Spleen (tissue), 11 donors: ENCODE data around the gene FLT4. TPM values are rescaled to one million over a fixed set of nuclear protein-coding genes. Genes with fewer than 3 reads are reported as not detected.

Source experiments
- DNase-seq: peaks from one replicate; pipeline ENCODE4 v3.0.0-alpha.2; 2020
- H3K27ac ChIP-seq, 8 donors: fragments of 200-600 bp; sonication (generic) in 7 of 8; 1 replicate in 4 of 8; 2 replicates in 4 of 8; pipeline versions ENCODE4 v1.5.0 to v1.8.0; 2016 to 2021; ENCODE audit warnings: inconsistent platforms in 4 of 8, mild to moderate bottlenecking in 4 of 8, moderate library complexity in 1 of 8
- H3K27me3 ChIP-seq, 7 donors: fragments of 200-600 bp; sonication (generic) in 6 of 7; replicated peaks in 1 of 7; 1 replicate in 4 of 7; 2 replicates in 3 of 7; pipeline versions ENCODE4 v1.5.0 to v1.8.0; 2016 to 2021; ENCODE audit warnings: inconsistent platforms in 3 of 7, mild to moderate bottlenecking in 1 of 7
- H3K36me3 ChIP-seq, 6 donors: fragments of 200-600 bp; sonication (generic) in 5 of 6; 1 replicate in 4 of 6; 2 replicates in 2 of 6; pipeline versions ENCODE4 v1.5.0 to v1.8.0; 2016 to 2021; ENCODE audit warnings: inconsistent platforms in 2 of 6
- H3K4me1 ChIP-seq, 6 donors: fragments of 200-600 bp; sonication (generic) in 5 of 6; 1 replicate in 3 of 6; 2 replicates in 3 of 6; pipeline versions ENCODE4 v1.5.0 to v1.8.0; 2016 to 2021; ENCODE audit warnings: inconsistent platforms in 3 of 6
- H3K4me3 ChIP-seq, 8 donors: fragments of 200-600 bp; sonication (generic) in 7 of 8; 1 replicate in 4 of 8; 2 replicates in 4 of 8; pipeline versions ENCODE4 v1.5.0 to v1.8.0; 2016 to 2021; ENCODE audit warnings: inconsistent platforms in 4 of 8, mild to moderate bottlenecking in 4 of 8, moderate library complexity in 2 of 8
- H3K9me3 ChIP-seq, 8 donors: fragments of 200-600 bp; sonication (generic) in 7 of 8; 1 replicate in 4 of 8; 2 replicates in 4 of 8; pipeline versions ENCODE4 v1.5.0 to v1.8.0; 2016 to 2021; ENCODE audit warnings: inconsistent platforms in 4 of 8
- POLR2A ChIP-seq, 3 donors: fragments of 450-650 bp; IDR thresholded peaks; one replicate each; pipeline ENCODE4 v1.5.1; 2017; ENCODE audit warnings: antibody characterized with exemption in 3 of 3, mild to moderate bottlenecking in 1 of 3
- POLR2AphosphoS5 ChIP-seq, 3 donors: sonication (generic); formaldehyde crosslinking; IDR thresholded peaks; one replicate each; pipeline ENCODE4 v1.5.1; 2017; ENCODE audit warnings: antibody characterized with exemption in 3 of 3
- WGBS, 5 donors: extraction: QIAGEN DNeasy Blood & Tissue Kit in 3 of 5; methylation state at CpG; one replicate each; pipeline versions ENCODE4 v1.1.5 to v1.1.7; 2013 to 2018; 5-methylcytosine and 5-hydroxymethylcytosine counted together
- intact Hi-C: fragments of 100-400 bp; cut with DNase I; formaldehyde crosslinking; loops from one replicate; pipeline ENCODE4 v1.15.0; 2023; ENCODE audit warnings: low total_unique reads
- polyA plus RNA-seq, 3 donors: library from polyadenylated mRNA; stranded (reverse); fragments of 200-250 nt; gene quantifications; one replicate each; pipeline ENCODE4 v1.2.1, GENCODE V29; 2013
- total RNA-seq, 7 donors: library from RNA; depleted of rRNA in 3 of 7; stranded (reverse); fragments of >200 nt in 3 of 7; fragmentation: NEBNext Ultra II Directional in 4 of 7; extraction: Animal tissue kit (Norgen Biotek cat#: 25700) in 4 of 7; gene quantifications; one replicate each; pipeline versions ENCODE4 v1.1.0 to v1.2.1, GENCODE V29; 2016 to 2021
- TF ChIP-seq, protein P1 (sequence below), 11 experiments: fragments of 200-600 bp in 7 of 11; fragments of 450-650 bp in 4 of 11; sonication (generic) in 4 of 11; IDR thresholded peaks in 8 of 11; conservative IDR thresholded peaks in 3 of 11; 1 replicate in 7 of 11; 2 replicates in 4 of 11; pipeline versions ENCODE4 v1.4.0 to v1.8.0; 2016 to 2021; ENCODE audit warnings: antibody characterized with exemption in 11 of 11, inconsistent platforms in 4 of 11, mild to moderate bottlenecking in 1 of 11
- donor health status: healthy with polysubstance abuse.
- donor health status: DM: no; HTN: no; CAD: no; lungs with moderate emphysema.
- donor health status: DM: no; HTN: no; CAD: no.
- donor health status: Bipolar disorder and iron deficiency.
- donor health status: healthy.
- donor health status: DM: no; HTN: no; CAD: no.
- donor health status: DM: yes; HTN: yes; CAD: no.

FLT4 gene
- total and polyA plus RNA-seq, 10 donors = 3.5 to 61.4 (median 34.8) TPM

DNA sequence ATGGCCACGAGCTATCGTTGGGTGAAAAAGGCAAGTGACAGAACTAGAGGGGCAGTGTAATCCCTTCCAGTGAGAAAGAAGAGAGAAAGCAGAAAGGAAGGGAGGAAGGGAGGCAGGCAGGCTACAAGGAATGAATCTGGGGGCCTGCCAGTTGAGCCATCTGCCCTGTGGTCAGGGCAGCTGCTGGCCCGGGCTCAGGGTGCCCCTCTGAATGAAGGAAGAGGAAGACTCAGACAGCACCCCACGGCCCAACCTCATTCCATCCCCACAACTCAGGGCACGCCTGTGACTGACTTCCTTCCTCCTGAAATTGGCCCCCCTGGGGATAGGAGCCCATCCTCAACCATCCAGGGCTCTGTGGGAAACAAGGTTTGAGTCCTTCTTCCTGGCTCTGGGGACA lies 20.3 kb upstream of the FLT4 start:
- H3K9me3 ChIP-seq = peaks cover 0 to 6% (median 0%) of the 10 kb centered on the region in 8 donors
- 35 to 44% (median 38%) methylated on average over 4 to 5 of the region's 5 CpGs for WGBS, 5 donors
- TF ChIP-seq POLR2AphosphoS5 (IDR thresholded peaks at IDR 0.05) (no peak), POLR2A (IDR thresholded peaks at IDR 0.05) (no peak)
- TF ChIP-seq, protein P1, sequence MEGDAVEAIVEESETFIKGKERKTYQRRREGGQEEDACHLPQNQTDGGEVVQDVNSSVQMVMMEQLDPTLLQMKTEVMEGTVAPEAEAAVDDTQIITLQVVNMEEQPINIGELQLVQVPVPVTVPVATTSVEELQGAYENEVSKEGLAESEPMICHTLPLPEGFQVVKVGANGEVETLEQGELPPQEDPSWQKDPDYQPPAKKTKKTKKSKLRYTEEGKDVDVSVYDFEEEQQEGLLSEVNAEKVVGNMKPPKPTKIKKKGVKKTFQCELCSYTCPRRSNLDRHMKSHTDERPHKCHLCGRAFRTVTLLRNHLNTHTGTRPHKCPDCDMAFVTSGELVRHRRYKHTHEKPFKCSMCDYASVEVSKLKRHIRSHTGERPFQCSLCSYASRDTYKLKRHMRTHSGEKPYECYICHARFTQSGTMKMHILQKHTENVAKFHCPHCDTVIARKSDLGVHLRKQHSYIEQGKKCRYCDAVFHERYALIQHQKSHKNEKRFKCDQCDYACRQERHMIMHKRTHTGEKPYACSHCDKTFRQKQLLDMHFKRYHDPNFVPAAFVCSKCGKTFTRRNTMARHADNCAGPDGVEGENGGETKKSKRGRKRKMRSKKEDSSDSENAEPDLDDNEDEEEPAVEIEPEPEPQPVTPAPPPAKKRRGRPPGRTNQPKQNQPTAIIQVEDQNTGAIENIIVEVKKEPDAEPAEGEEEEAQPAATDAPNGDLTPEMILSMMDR (IDR thresholded peaks at IDR 0.05 in 8 of 11, conservative IDR thresholded peaks at IDR 0.05 in 3 of 11) = no peak
- H3K27ac ChIP-seq = no peak overlapping the region
- H3K36me3 ChIP-seq = no peaks in the 10 kb centered on the region
- peaks cover 0 to 20% (median 7%) of the 10 kb centered on the region in 6 donors for H3K4me1 ChIP-seq
- intact Hi-C loops = loop anchor here (10.0 kb wide), 1 partner anchor 375 kb away; the partner anchor contains the start of gene MAPK9
- no peak overlapping the region for H3K4me3 ChIP-seq
- H3K27me3 ChIP-seq = peaks cover 0 to 26% (median 18%) of the 10 kb centered on the region in 7 donors
- no peak for DNase-seq

GRCh38 chr5:180668835-180669596 lies 19.6 kb upstream of the FLT4 start:
- TF ChIP-seq POLR2AphosphoS5 (IDR thresholded peaks at IDR 0.05) (no peak), POLR2A (IDR thresholded peaks at IDR 0.05) (no peak)
- TF ChIP-seq, protein P1 (IDR thresholded peaks at IDR 0.05 in 8 of 11, conservative IDR thresholded peaks at IDR 0.05 in 3 of 11) = no peak
- H3K4me1 ChIP-seq = peaks cover 0 to 17% (median 5%) of the 10 kb centered on the region in 6 donors
- no peak overlapping the region for H3K27ac ChIP-seq
- WGBS, 5 donors = 79 to 89% (median 87%) methylated on average over 17 of the region's 17 CpGs
- no peaks in the 10 kb centered on the region for H3K36me3 ChIP-seq
- intact Hi-C loops = no loop called here
- H3K4me3 ChIP-seq = no peak overlapping the region
- H3K27me3 ChIP-seq = peaks cover 0 to 20% (median 13%) of the 10 kb centered on the region in 7 donors
- DNase-seq = no peak
- H3K9me3 ChIP-seq = peaks cover 0 to 6% (median 0%) of the 10 kb centered on the region in 8 donors

GRCh38 chr5:180666812-180667211 lies 17.4 kb upstream of the FLT4 start:
- no peaks in the 10 kb centered on the region for H3K36me3 ChIP-seq
- peaks cover 0 to 6% (median 0%) of the 10 kb centered on the region in 8 donors for H3K9me3 ChIP-seq
- no peak overlapping the region for H3K4me3 ChIP-seq
- peaks cover 0 to 9% (median 2%) of the 10 kb centered on the region in 6 donors for H3K4me1 ChIP-seq
- no peak overlapping the region for H3K27ac ChIP-seq
- 72 to 92% (median 84%) methylated on average over 10 of the region's 10 CpGs for WGBS, 5 donors
- DNase-seq = no peak
- peaks cover 0 to 19% (median 0%) of the 10 kb centered on the region in 7 donors for H3K27me3 ChIP-seq
- intact Hi-C loops = no loop called here
- TF ChIP-seq, protein P1 (IDR thresholded peaks at IDR 0.05 in 8 of 11, conservative IDR thresholded peaks at IDR 0.05 in 3 of 11) = no peak
- TF ChIP-seq POLR2A (IDR thresholded peaks at IDR 0.05) = no peak
- TF ChIP-seq POLR2AphosphoS5 (IDR thresholded peaks at IDR 0.05) = no peak

DNA sequence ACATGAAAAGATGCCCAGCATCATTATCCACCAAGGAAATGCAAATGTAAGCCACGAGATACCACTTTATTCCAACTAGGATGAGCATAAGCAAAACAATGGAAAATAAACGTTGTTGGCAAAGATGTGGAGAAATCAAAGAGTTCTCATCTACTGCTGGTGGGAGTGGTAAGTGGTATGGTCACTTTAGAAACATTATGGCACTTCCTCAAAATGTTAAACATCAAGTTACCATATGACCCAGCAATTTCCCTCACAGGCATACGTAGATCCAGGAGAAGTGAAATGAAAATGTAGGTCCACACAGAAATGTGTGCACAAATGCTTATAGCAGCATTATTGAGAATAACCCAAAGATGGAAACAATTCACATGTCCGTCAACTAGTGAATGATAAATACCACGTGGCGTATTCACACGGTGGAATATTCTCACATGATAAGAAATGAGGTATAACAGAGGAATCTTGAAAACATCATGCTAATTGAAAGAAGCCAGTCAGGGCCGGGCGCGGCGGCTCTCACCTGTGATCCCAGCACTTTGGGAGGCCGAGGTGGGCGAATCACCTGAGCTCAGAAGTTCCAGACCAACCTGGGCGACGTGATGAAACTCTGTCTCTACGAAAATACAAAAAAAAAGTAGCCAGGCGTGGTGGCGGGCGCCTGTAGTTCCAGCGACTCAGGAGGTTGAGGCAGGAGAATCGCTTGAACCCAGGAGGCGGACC lies 16.4 kb upstream of the FLT4 start:
- intact Hi-C loops = no loop called here
- 81 to 87% (median 83%) methylated on average over 22 of the region's 22 CpGs for WGBS, 5 donors
- DNase-seq = no peak

More for the DNA sequence above, 16.4 kb upstream of the FLT4 start:
- H3K4me1 ChIP-seq = peaks cover 0 to 7% (median 2%) of the 10 kb centered on the region in 6 donors
- no peaks in the 10 kb centered on the region for H3K36me3 ChIP-seq
- H3K27ac ChIP-seq = no peak overlapping the region
- H3K4me3 ChIP-seq = no peak overlapping the region
- TF ChIP-seq POLR2A (IDR thresholded peaks at IDR 0.05) (no peak), POLR2AphosphoS5 (IDR thresholded peaks at IDR 0.05) (no peak)
- TF ChIP-seq, protein P1 (IDR thresholded peaks at IDR 0.05 in 8 of 11, conservative IDR thresholded peaks at IDR 0.05 in 3 of 11) = no peak
- H3K27me3 ChIP-seq = peaks cover 0 to 26% (median 0%) of the 10 kb centered on the region in 7 donors
- peaks cover 0 to 6% (median 0%) of the 10 kb centered on the region in 8 donors for H3K9me3 ChIP-seq
